Activated CD4-positive, alpha-beta T cell treated with anti-CD3 and anti-CD28 coated beads, Interleukin-2, amount 50 U/mL, for 48 hours (primary cell): ENCODE data around the gene C17orf78.
"Not testable (repeated sequence)": the region's sequence is repeated elsewhere in the genome, so short reads cannot be mapped to it uniquely, and the experiment has no call there.

ENCODE experiments used
- DNase-seq, 2 experiments: peaks; one replicate each; pipeline ENCODE4 v3.0.0-alpha.2; 2020

C17orf78 gene

GRCh38 chr17:37441369-37442014, 65.7 kb downstream of the C17orf78 start:
- DNase-seq: not testable (repeated sequence)
